Transverse colon (tissue), 3 donors: ENCODE measurements around the gene NDC80.

ENCODE experiments used
- CTCF ChIP-seq, 5 experiments: fragments of 200-600 bp in 3 of 5; fragments of 450-650 bp in 2 of 5; sonication (generic) in 3 of 5; IDR thresholded peaks; 1 replicate in 2 of 5; 2 replicates in 3 of 5; pipeline ENCODE4 v1.5.1; 2016 to 2017; ENCODE audit warnings: antibody characterized with exemption in 5 of 5, inconsistent platforms in 3 of 5, mild to moderate bottlenecking in 2 of 5, moderate library complexity in 1 of 5
- EP300 ChIP-seq: sonication (generic); formaldehyde crosslinking; IDR thresholded peaks from one replicate; pipeline ENCODE4 v1.6.1; 2017; ENCODE audit warnings: antibody characterized with exemption, low read depth
- POLR2A ChIP-seq: fragments of 450-650 bp; IDR thresholded peaks from one replicate; pipeline ENCODE4 v1.6.1; 2016; ENCODE audit warnings: antibody characterized with exemption, mild to moderate bottlenecking, moderate library complexity

- no peak for TF ChIP-seq CTCF (IDR thresholded peaks at IDR 0.05)
- no peak for TF ChIP-seq EP300
- TF ChIP-seq POLR2A = no peak
Observed at GRCh38 chr18:2651981-2652380, 80.6 kb downstream of the NDC80 start.
